Measurements from ENCODE around the gene KDM5A. TPM values are rescaled to one million over a fixed set of nuclear protein-coding genes. Genes with fewer than 3 reads are reported as not detected.

KDM5A gene
- total and polyA plus RNA-seq, 2 experiments from 2014 or later = 47.1 to 48.3 TPM

- Mint-ChIP-seq H3K4me3 (no peak overlapping the region), H3K27ac (no peak overlapping the region), H3K36me3 (ENCODE audit: low read depth) (peaks cover 13% of the 10 kb centered on the region), H3K27me3 (ENCODE audit: insufficient read depth, low read depth, poor library complexity) (peaks cover 10% of the 10 kb centered on the region), H3K9me3 (peaks cover 30% of the 10 kb centered on the region), H3K4me1 (0 out of 3 replicates have a peak, but pooled peaks cover 3% of the 10 kb centered on the region)
- H3K4me3 ChIP-seq = no peak overlapping the region
- ATAC-seq = no peak
- no peak overlapping the region for H3K27ac ChIP-seq (ENCODE audit: low read depth)
- H3K9me2 ChIP-seq (ENCODE audit: insufficient read depth) = no peaks in the 10 kb centered on the region
- no peaks in the 10 kb centered on the region for H3K79me2 ChIP-seq (replicated peaks; ENCODE audit: insufficient read depth)
- no peak for DNase-seq (ENCODE audit: low spot score)
- no peaks in the 10 kb centered on the region for H3K27me3 ChIP-seq (ENCODE audit: insufficient read depth)
- TF ChIP-seq EZH2 (IDR thresholded peaks at IDR 0.05; ENCODE audit: low read depth, unreplicated experiment) (no peak), ZNF331 (CRISPR knock-in tag; IDR thresholded peaks at IDR 0.05; ENCODE audit: low read depth) (no peak), ZNF114 (CRISPR knock-in tag; IDR thresholded peaks at IDR 0.05) (no peak), NANOG (IDR thresholded peaks at IDR 0.05; ENCODE audit: borderline replicate concordance) (no peak), REST (IDR thresholded peaks at IDR 0.05; ENCODE audit: unreplicated experiment) (no peak), CREB1 (CRISPR knock-in tag; IDR thresholded peaks at IDR 0.05; ENCODE audit: low read depth) (no peak), STAT1 (IDR thresholded peaks at IDR 0.05; ENCODE audit: unreplicated experiment) (no peak), ZNF462 (CRISPR knock-in tag; IDR thresholded peaks at IDR 0.05) (no peak), JUNB (IDR thresholded peaks at IDR 0.05; ENCODE audit: unreplicated experiment) (no peak), EZH2phosphoT487 (IDR thresholded peaks at IDR 0.05; ENCODE audit: unreplicated experiment) (no peak), ETS1 (IDR thresholded peaks at IDR 0.05) (no peak), POLR2AphosphoS5 (IDR thresholded peaks at IDR 0.05; ENCODE audit: low read depth) (no peak)
- TF ChIP-seq, protein P1, sequence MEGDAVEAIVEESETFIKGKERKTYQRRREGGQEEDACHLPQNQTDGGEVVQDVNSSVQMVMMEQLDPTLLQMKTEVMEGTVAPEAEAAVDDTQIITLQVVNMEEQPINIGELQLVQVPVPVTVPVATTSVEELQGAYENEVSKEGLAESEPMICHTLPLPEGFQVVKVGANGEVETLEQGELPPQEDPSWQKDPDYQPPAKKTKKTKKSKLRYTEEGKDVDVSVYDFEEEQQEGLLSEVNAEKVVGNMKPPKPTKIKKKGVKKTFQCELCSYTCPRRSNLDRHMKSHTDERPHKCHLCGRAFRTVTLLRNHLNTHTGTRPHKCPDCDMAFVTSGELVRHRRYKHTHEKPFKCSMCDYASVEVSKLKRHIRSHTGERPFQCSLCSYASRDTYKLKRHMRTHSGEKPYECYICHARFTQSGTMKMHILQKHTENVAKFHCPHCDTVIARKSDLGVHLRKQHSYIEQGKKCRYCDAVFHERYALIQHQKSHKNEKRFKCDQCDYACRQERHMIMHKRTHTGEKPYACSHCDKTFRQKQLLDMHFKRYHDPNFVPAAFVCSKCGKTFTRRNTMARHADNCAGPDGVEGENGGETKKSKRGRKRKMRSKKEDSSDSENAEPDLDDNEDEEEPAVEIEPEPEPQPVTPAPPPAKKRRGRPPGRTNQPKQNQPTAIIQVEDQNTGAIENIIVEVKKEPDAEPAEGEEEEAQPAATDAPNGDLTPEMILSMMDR (conservative IDR thresholded peaks at IDR 0.05; ENCODE audit: low read depth in 2 of 2) = no peak
- H3K4me2 ChIP-seq = no peak overlapping the region
- no peaks in the 10 kb centered on the region for H3K4me1 ChIP-seq (ENCODE audit: insufficient read depth)
- no peaks in the 10 kb centered on the region for H4K20me1 ChIP-seq (replicated peaks; ENCODE audit: insufficient read depth)
- H2AFZ ChIP-seq = no peak overlapping the region
- no peaks in the 10 kb centered on the region for H3K36me3 ChIP-seq (ENCODE audit: insufficient read depth)
- no peaks in the 10 kb centered on the region for H3F3A ChIP-seq (replicated peaks; ENCODE audit: low read depth)
Measured at GRCh38 chr12:238116-238515, 151.0 kb downstream of the KDM5A start.
